Stimulated activated CD4-positive, alpha-beta T cell treated with anti-CD3 and anti-CD28 coated beads, TNF-alpha, amount 100 ng/mL, for 48 hours (primary cell): ENCODE data around the gene PSMA5.
"Not testable (repeated sequence)": the region's sequence is repeated elsewhere in the genome, so short reads cannot be mapped to it uniquely, and the experiment has no call there.

ENCODE experiments used
- DNase-seq, 3 donors: peaks; one replicate each; pipeline ENCODE4 v3.0.0-alpha.2; 2020; ENCODE audit warnings: low read depth in 3 of 3

PSMA5 gene

GRCh38 chr1:109392788-109393616 is 33.2 kb downstream of the PSMA5 start:
- DNase-seq: no peak

- no peak for DNase-seq
Measured at GRCh38 chr1:109392037-109392787, 34.0 kb downstream of the PSMA5 start.

- no peak for DNase-seq
Measured at GRCh38 chr1:109391626-109392025, 34.6 kb downstream of the PSMA5 start.

- no peak for DNase-seq
Measured at GRCh38 chr1:109391157-109391556, 35.1 kb downstream of the PSMA5 start.

GRCh38 chr1:109389638-109390341 is 36.5 kb downstream of the PSMA5 start:
- no peak for DNase-seq

- no peak for DNase-seq
Measured at GRCh38 chr1:109388884-109389637, 37.2 kb downstream of the PSMA5 start.

- DNase-seq: no peak
Measured at GRCh38 chr1:109388208-109388711, 38.0 kb downstream of the PSMA5 start.

GRCh38 chr1:109386054-109386717 is 40.1 kb downstream of the PSMA5 start:
- DNase-seq: no peak

GRCh38 chr1:109385417-109385816 is 40.8 kb downstream of the PSMA5 start:
- DNase-seq: no peak

GRCh38 chr1:109383854-109384253 is 42.4 kb downstream of the PSMA5 start:
- DNase-seq: no peak

- DNase-seq: no peak
Measured at GRCh38 chr1:109383087-109383779, 43.0 kb downstream of the PSMA5 start.

- no peak for DNase-seq
Measured at GRCh38 chr1:109381573-109381972, 44.7 kb downstream of the PSMA5 start.

- DNase-seq: no peak
Measured at GRCh38 chr1:109379907-109380306, 46.3 kb downstream of the PSMA5 start.

- no peak for DNase-seq
Measured at GRCh38 chr1:109379422-109379821, 46.8 kb downstream of the PSMA5 start.

GRCh38 chr1:109377698-109378097 is 48.5 kb downstream of the PSMA5 start:
- DNase-seq: no peak

GRCh38 chr1:109373696-109374095 is 52.6 kb downstream of the PSMA5 start:
- not testable (repeated sequence) for DNase-seq

- DNase-seq: no peak
Measured at GRCh38 chr1:109373126-109373525, 53.1 kb downstream of the PSMA5 start.

- DNase-seq: no peak
Measured at GRCh38 chr1:109372281-109372680, 54.0 kb downstream of the PSMA5 start.

- DNase-seq: peak in 2 of 3 donors; percentile 1 to 7
Measured at GRCh38 chr1:109371341-109371739, 54.9 kb downstream of the PSMA5 start.

GRCh38 chr1:109370712-109371340 is 55.4 kb downstream of the PSMA5 start:
- no peak for DNase-seq
